ENCODE data around the gene PRKCSH. TPM values are rescaled to one million over a fixed set of nuclear protein-coding genes. Genes with fewer than 3 reads are reported as not detected.

Gene PRKCSH
- polyA plus RNA-seq, 3 donors, result 24.9 to 172 (median 28.4) TPM

DNA sequence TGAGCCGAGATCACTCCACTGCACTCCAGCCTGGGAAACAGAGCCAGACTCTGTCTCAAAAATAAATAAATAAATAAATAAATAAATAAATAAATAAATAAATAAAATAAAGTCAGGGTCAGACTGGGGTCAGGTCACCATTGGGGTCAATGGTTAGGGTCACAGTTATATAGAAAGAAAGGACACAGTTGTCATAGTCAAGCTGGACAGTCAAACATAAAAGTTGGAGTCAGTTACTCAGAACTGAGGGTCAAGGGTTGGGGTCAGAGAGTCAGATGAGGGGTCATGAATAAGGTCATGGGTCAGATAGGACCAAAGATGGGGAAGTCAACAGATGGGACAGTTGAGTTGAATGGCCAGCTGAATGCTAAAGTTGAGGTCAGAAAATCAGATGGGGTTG is 34.6 kb upstream of the PRKCSH start:
- Mint-ChIP-seq H3K27ac (no peak overlapping the region), H3K27me3 (ENCODE audit: low read depth in 3 of 3) (peaks cover 0 to 19% (median 12%) of the 10 kb centered on the region in 3 donors), H3K4me3 (peak overlapping the region in 1 of 2 donors; percentile 40), H3K4me1 (peaks cover under 1% of the 10 kb centered on the region), H3K9me3 (no peaks in the 10 kb centered on the region), H3K36me3 (no peaks in the 10 kb centered on the region)
- Histone ChIP-seq H3K9ac (ENCODE audit: insufficient read depth, low read length, poor library complexity, severe bottlenecking) (no peak overlapping the region), H3K27me3 (ENCODE audit: control insufficient read depth in 2 of 2, insufficient read depth in 2 of 2, low read length in 2 of 2) (no peaks in the 10 kb centered on the region), H3K4me2 (replicated peaks; ENCODE audit: extremely low read depth, low read length, poor library complexity, severe bottlenecking) (no peak overlapping the region), H2AFZ (ENCODE audit: insufficient read depth, low read depth, low read length, poor library complexity, severe bottlenecking) (no peak overlapping the region), H3K9me3 (replicated peaks in 1 of 2; ENCODE audit: control insufficient read depth in 1 of 2, insufficient read depth in 1 of 2, low read length in 2 of 2) (no peaks in the 10 kb centered on the region), H4K20me1 (ENCODE audit: insufficient read depth, low read length) (no peaks in the 10 kb centered on the region), H3K27ac (ENCODE audit: low read depth in 1 of 2, low read length in 2 of 2) (no peak overlapping the region), H3K4me1 (ENCODE audit: control insufficient read depth in 1 of 2, insufficient read depth in 2 of 2, low read length in 2 of 2) (no peaks in the 10 kb centered on the region), H3K36me3 (replicated peaks in 1 of 2; ENCODE audit: control insufficient read depth in 1 of 2, insufficient read depth in 2 of 2, low read length in 2 of 2) (no peaks in the 10 kb centered on the region), H3K4me3 (replicated peaks in 1 of 3; ENCODE audit: low read depth in 2 of 3, low read length in 3 of 3) (no peak overlapping the region), H3K79me2 (ENCODE audit: insufficient read depth, low read length) (no peaks in the 10 kb centered on the region)
- no CpG with 5 or more reads among the region's 1 CpG for WGBS (ENCODE audit: insufficient coverage)
- intact Hi-C loops (cut with micrococcal nuclease), result no loop called here
- DNase-seq, result no peak
- TF ChIP-seq, protein P1, sequence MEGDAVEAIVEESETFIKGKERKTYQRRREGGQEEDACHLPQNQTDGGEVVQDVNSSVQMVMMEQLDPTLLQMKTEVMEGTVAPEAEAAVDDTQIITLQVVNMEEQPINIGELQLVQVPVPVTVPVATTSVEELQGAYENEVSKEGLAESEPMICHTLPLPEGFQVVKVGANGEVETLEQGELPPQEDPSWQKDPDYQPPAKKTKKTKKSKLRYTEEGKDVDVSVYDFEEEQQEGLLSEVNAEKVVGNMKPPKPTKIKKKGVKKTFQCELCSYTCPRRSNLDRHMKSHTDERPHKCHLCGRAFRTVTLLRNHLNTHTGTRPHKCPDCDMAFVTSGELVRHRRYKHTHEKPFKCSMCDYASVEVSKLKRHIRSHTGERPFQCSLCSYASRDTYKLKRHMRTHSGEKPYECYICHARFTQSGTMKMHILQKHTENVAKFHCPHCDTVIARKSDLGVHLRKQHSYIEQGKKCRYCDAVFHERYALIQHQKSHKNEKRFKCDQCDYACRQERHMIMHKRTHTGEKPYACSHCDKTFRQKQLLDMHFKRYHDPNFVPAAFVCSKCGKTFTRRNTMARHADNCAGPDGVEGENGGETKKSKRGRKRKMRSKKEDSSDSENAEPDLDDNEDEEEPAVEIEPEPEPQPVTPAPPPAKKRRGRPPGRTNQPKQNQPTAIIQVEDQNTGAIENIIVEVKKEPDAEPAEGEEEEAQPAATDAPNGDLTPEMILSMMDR (IDR thresholded peaks at IDR 0.05), result no peak

DNA sequence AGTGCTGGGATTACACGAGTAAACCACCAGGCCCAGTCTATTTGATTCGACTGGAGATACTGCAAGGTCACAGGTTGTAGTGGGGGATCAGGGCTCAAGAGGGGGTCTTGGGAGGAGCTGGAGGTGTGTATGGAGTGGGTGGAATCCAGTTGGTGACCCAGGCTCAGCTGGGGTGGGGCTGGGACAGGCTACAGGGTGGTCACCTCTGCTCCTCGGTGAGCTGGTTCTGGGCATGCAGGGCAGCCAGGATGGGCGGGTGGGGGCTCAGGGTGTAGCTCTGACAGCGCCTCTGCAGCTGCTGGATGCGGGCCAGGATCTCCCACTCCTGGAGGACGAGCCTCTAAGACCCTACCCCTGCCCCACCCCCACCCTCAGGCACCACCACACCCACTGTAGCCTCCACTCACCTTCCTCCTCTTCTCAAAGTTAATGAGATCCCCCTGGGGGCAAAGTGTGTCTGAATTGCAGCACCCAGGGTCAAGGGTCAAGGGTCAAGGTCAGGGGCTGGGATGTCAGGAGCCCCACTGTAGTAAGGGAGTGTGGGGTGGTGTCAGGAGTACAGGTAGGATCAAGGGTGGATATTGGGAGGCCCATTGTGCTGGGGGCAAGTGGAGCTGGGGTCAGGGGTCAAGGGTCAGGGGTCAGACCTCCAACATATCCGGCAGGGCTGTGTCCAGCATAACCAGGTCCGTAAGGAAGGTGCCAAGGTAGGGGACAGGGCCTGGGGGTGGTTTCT is 33.5 kb upstream of the PRKCSH start:
- Histone ChIP-seq H4K20me1 (ENCODE audit: insufficient read depth, low read length) (no peaks in the 10 kb centered on the region), H3K27ac (ENCODE audit: low read depth in 1 of 2, low read length in 2 of 2) (no peak overlapping the region), H3K27me3 (ENCODE audit: control insufficient read depth in 2 of 2, insufficient read depth in 2 of 2, low read length in 2 of 2) (peaks cover 0 to 2% of the 10 kb centered on the region in 2 donors), H3K79me2 (ENCODE audit: insufficient read depth, low read length) (no peaks in the 10 kb centered on the region), H3K4me1 (ENCODE audit: control insufficient read depth in 1 of 2, insufficient read depth in 2 of 2, low read length in 2 of 2) (peaks cover 10 to 11% of the 10 kb centered on the region in 2 donors), H3K36me3 (replicated peaks in 1 of 2; ENCODE audit: control insufficient read depth in 1 of 2, insufficient read depth in 2 of 2, low read length in 2 of 2) (no peaks in the 10 kb centered on the region), H2AFZ (ENCODE audit: insufficient read depth, low read depth, low read length, poor library complexity, severe bottlenecking) (no peak overlapping the region), H3K4me2 (replicated peaks; ENCODE audit: extremely low read depth, low read length, poor library complexity, severe bottlenecking) (no peak overlapping the region), H3K9ac (ENCODE audit: insufficient read depth, low read length, poor library complexity, severe bottlenecking) (no peak overlapping the region), H3K9me3 (replicated peaks in 1 of 2; ENCODE audit: control insufficient read depth in 1 of 2, insufficient read depth in 1 of 2, low read length in 2 of 2) (no peaks in the 10 kb centered on the region), H3K4me3 (replicated peaks in 1 of 3; ENCODE audit: low read depth in 2 of 3, low read length in 3 of 3) (no peak overlapping the region)
- Mint-ChIP-seq H3K36me3 (no peaks in the 10 kb centered on the region), H3K27me3 (ENCODE audit: low read depth in 3 of 3) (peaks cover under 1 to 18% (median 14%) of the 10 kb centered on the region in 3 donors), H3K4me1 (peaks cover 12% of the 10 kb centered on the region), H3K4me3 (no peak overlapping the region), H3K9me3 (no peaks in the 10 kb centered on the region), H3K27ac (no peak overlapping the region)
- TF ChIP-seq, protein P1 (IDR thresholded peaks at IDR 0.05), result no peak
- 93% methylated on average over 5 of the region's 9 CpGs for WGBS (ENCODE audit: insufficient coverage)
- no peak for DNase-seq
- intact Hi-C loops (cut with micrococcal nuclease), result no loop called here
